Parathyroid adenoma (tissue), 2 donors: ENCODE results near the gene DROSHA.

ENCODE experiments used
- H2AFZ ChIP-seq: fragments of 300-600 bp; sonication (generic); one replicate; pipeline ENCODE4 v1.7.0; 2017; ENCODE audit warnings: antibody characterized with exemption, mild to moderate bottlenecking
- H3K27ac ChIP-seq: fragments of 300-600 bp; sonication (generic); one replicate; pipeline ENCODE4 v1.7.0; 2017
- H3K27me3 ChIP-seq: fragments of 300-600 bp; sonication (generic); one replicate; pipeline ENCODE4 v1.7.0; 2017; ENCODE audit warnings: low read length; ENCODE audit not compliant: control insufficient read depth, insufficient read depth
- H3K36me3 ChIP-seq: fragments of 300-600 bp; sonication (generic); one replicate; pipeline ENCODE4 v1.7.0; 2017; ENCODE audit warnings: low read length; ENCODE audit not compliant: control insufficient read depth, insufficient read depth
- H3K4me1 ChIP-seq: fragments of 300-600 bp; sonication (generic); one replicate; pipeline ENCODE4 v1.7.0; 2017; ENCODE audit warnings: control low read depth
- H3K4me2 ChIP-seq: fragments of 300-600 bp; sonication (generic); one replicate; pipeline ENCODE4 v1.7.0; 2017; ENCODE audit warnings: low read length
- H3K4me3 ChIP-seq: fragments of 300-600 bp; sonication (generic); one replicate; pipeline ENCODE4 v1.7.0; 2017; ENCODE audit warnings: low read depth, low read length
- H3K79me2 ChIP-seq: fragments of 300-600 bp; sonication (generic); one replicate; pipeline ENCODE4 v1.7.0; 2017; ENCODE audit warnings: control low read depth
- H3K9ac ChIP-seq: fragments of 300-600 bp; sonication (generic); one replicate; pipeline ENCODE4 v1.7.0; 2017; ENCODE audit warnings: mild to moderate bottlenecking
- H3K9me3 ChIP-seq: fragments of 300-600 bp; sonication (generic); one replicate; pipeline ENCODE4 v1.7.0; 2017; ENCODE audit warnings: low read length; ENCODE audit not compliant: control insufficient read depth
- CTCF ChIP-seq: fragments of 300-600 bp; sonication (generic); IDR thresholded peaks from one replicate; pipeline ENCODE4 v1.7.0; 2017; ENCODE audit warnings: antibody characterized with exemption, mild to moderate bottlenecking
- donor health status: primary hyperparathyroidism.

The DROSHA gene

GRCh38 chr5:31382051-31382878 is 149.6 kb downstream of the DROSHA start:
- no peaks in the 10 kb centered on the region for H3K36me3 ChIP-seq
- no peak overlapping the region for H3K4me2 ChIP-seq
- no peaks in the 10 kb centered on the region for H3K9me3 ChIP-seq
- H3K4me1 ChIP-seq: no peaks in the 10 kb centered on the region
- no peaks in the 10 kb centered on the region for H3K27me3 ChIP-seq
- H3K27ac ChIP-seq: no peak overlapping the region
- H3K4me3 ChIP-seq: no peak overlapping the region
- TF ChIP-seq CTCF: no peak
- H3K9ac ChIP-seq: no peak overlapping the region
- H3K79me2 ChIP-seq: no peaks in the 10 kb centered on the region
- H2AFZ ChIP-seq: no peak overlapping the region

GRCh38 chr5:31381299-31381698 is 150.6 kb downstream of the DROSHA start:
- no peak for TF ChIP-seq CTCF
- no peaks in the 10 kb centered on the region for H3K27me3 ChIP-seq
- H3K27ac ChIP-seq: no peak overlapping the region
- no peak overlapping the region for H3K4me2 ChIP-seq
- no peaks in the 10 kb centered on the region for H3K4me1 ChIP-seq
- no peak overlapping the region for H3K9ac ChIP-seq
- H3K79me2 ChIP-seq: no peaks in the 10 kb centered on the region
- no peak overlapping the region for H2AFZ ChIP-seq
- no peak overlapping the region for H3K4me3 ChIP-seq
- H3K36me3 ChIP-seq: no peaks in the 10 kb centered on the region
- no peaks in the 10 kb centered on the region for H3K9me3 ChIP-seq

GRCh38 chr5:31380049-31380448 is 151.8 kb downstream of the DROSHA start:
- H3K9me3 ChIP-seq: no peaks in the 10 kb centered on the region
- no peaks in the 10 kb centered on the region for H3K27me3 ChIP-seq
- no peak overlapping the region for H3K27ac ChIP-seq
- no peak overlapping the region for H3K9ac ChIP-seq
- no peaks in the 10 kb centered on the region for H3K4me1 ChIP-seq
- no peak overlapping the region for H3K4me2 ChIP-seq
- H3K4me3 ChIP-seq: no peak overlapping the region
- no peaks in the 10 kb centered on the region for H3K79me2 ChIP-seq
- H2AFZ ChIP-seq: no peak overlapping the region
- no peaks in the 10 kb centered on the region for H3K36me3 ChIP-seq
- no peak for TF ChIP-seq CTCF

- Histone ChIP-seq H3K27me3 (no peaks in the 10 kb centered on the region), H3K4me1 (no peaks in the 10 kb centered on the region), H3K4me3 (no peak overlapping the region), H3K79me2 (no peaks in the 10 kb centered on the region), H3K36me3 (no peaks in the 10 kb centered on the region), H3K4me2 (no peak overlapping the region), H3K9ac (no peak overlapping the region), H2AFZ (no peak overlapping the region), H3K9me3 (no peaks in the 10 kb centered on the region), H3K27ac (no peak overlapping the region)
- TF ChIP-seq CTCF: no peak
Measured at GRCh38 chr5:31378838-31379237, 153.1 kb downstream of the DROSHA start.

- TF ChIP-seq CTCF: no peak
- no peak overlapping the region for H3K4me2 ChIP-seq
- no peak overlapping the region for H3K4me3 ChIP-seq
- no peaks in the 10 kb centered on the region for H3K9me3 ChIP-seq
- no peaks in the 10 kb centered on the region for H3K27me3 ChIP-seq
- H2AFZ ChIP-seq: no peak overlapping the region
- H3K27ac ChIP-seq: no peak overlapping the region
- H3K36me3 ChIP-seq: no peaks in the 10 kb centered on the region
- H3K4me1 ChIP-seq: no peaks in the 10 kb centered on the region
- H3K9ac ChIP-seq: no peak overlapping the region
- H3K79me2 ChIP-seq: no peaks in the 10 kb centered on the region
Measured at GRCh38 chr5:31378136-31378535, 153.8 kb downstream of the DROSHA start.
